CD8-positive, alpha-beta memory T cell (primary cell): Measurements from ENCODE around the gene FBXL22. TPM values are rescaled to one million over a fixed set of nuclear protein-coding genes. Genes with fewer than 3 reads are reported as not detected.

ENCODE experiments used
- CTCF ChIA-PET: fragments of 350-600 bp; sonication (Branson Sonifier 250); formaldehyde crosslinking; loops from one replicate; lab custom pipeline; 2021; ENCODE audit warnings: antibody characterized with exemption; lab: Charles Lee
- POLR2A ChIA-PET: fragments of 350-600 bp; sonication (Branson Sonifier 250); formaldehyde crosslinking; loops from one replicate; lab custom pipeline; 2021; ENCODE audit warnings: antibody characterized with exemption; lab: Charles Lee
- DNase-seq, 5 donors: peaks; one replicate each; pipeline versions ENCODE4 v3.0.0 to v3.0.0-alpha.2; 2020 to 2022; ENCODE audit warnings: mixed read lengths in 1 of 5
- H3K27ac ChIP-seq: one replicate; pipeline ENCODE4 v1.7.0; 2013; ENCODE audit warnings: low read depth, mild to moderate bottlenecking, low read length, moderate library complexity
- H3K27me3 ChIP-seq: 2 replicates; pipeline ENCODE4 v1.7.0; 2013; ENCODE audit warnings: low read length, mild to moderate bottlenecking; ENCODE audit not compliant: insufficient read depth, poor library complexity, severe bottlenecking
- H3K36me3 ChIP-seq: 2 replicates; pipeline ENCODE4 v1.7.0; 2013; ENCODE audit warnings: mild to moderate bottlenecking, low read length, moderate library complexity; ENCODE audit not compliant: insufficient read depth
- H3K4me1 ChIP-seq: 2 replicates; pipeline ENCODE4 v1.7.0; 2013; ENCODE audit warnings: mild to moderate bottlenecking, low read length, moderate library complexity; ENCODE audit not compliant: insufficient read depth
- H3K4me3 ChIP-seq: 2 replicates; pipeline ENCODE4 v1.7.0; 2013; ENCODE audit warnings: mild to moderate bottlenecking, low read length
- H3K9me3 ChIP-seq: 2 replicates; pipeline ENCODE4 v1.7.0; 2013; ENCODE audit warnings: mild to moderate bottlenecking, low read length
- H3K27ac Mint-ChIP-seq, 8 donors: one replicate each; pipeline ENCODE4 v1.8.0; 2020 to 2021; ENCODE audit warnings: mixed read lengths in 8 of 8, mild to moderate bottlenecking in 6 of 8, inconsistent platforms in 3 of 8, moderate library complexity in 3 of 8
- H3K27me3 Mint-ChIP-seq, 2 donors: one replicate each; pipeline ENCODE4 v1.8.0; 2020 to 2021; ENCODE audit warnings: mixed read lengths in 2 of 2, mild to moderate bottlenecking in 1 of 2, moderate library complexity in 1 of 2
- H3K36me3 Mint-ChIP-seq, 3 donors: one replicate each; pipeline ENCODE4 v1.8.0; 2020 to 2021; ENCODE audit warnings: mixed read lengths in 3 of 3, inconsistent platforms in 1 of 3, mild to moderate bottlenecking in 1 of 3
- H3K4me1 Mint-ChIP-seq, 3 donors: one replicate each; pipeline ENCODE4 v1.8.0; 2020 to 2021; ENCODE audit warnings: mixed read lengths in 3 of 3, inconsistent platforms in 1 of 3, mild to moderate bottlenecking in 1 of 3
- H3K4me3 Mint-ChIP-seq, 7 donors: one replicate each; pipeline ENCODE4 v1.8.0; 2020 to 2021; ENCODE audit warnings: mixed read lengths in 7 of 7, mild to moderate bottlenecking in 6 of 7, moderate library complexity in 4 of 7, inconsistent platforms in 2 of 7
- H3K9me3 Mint-ChIP-seq, 5 donors: one replicate each; pipeline ENCODE4 v1.8.0; 2020 to 2022; ENCODE audit warnings: mixed read lengths in 5 of 5, mild to moderate bottlenecking in 3 of 5, moderate library complexity in 2 of 5, inconsistent platforms in 1 of 5
- polyA plus RNA-seq: library from polyadenylated mRNA; unstranded; fragments of 300-500 nt; fragmentation: Illumina TruSeq; gene quantifications from one replicate; pipeline ENCODE4 v1.2.3, GENCODE V29; 2021
- total RNA-seq, 2 experiments: library from RNA; stranded (reverse); gene quantifications; one replicate each; pipeline ENCODE4 v1.2.3, GENCODE V29; 2021

Gene FBXL22
- total and polyA plus RNA-seq, 3 experiments from 2014 or later, result 0.84 to 1.1 (median 0.97) TPM

- POLR2A ChIA-PET, result no interaction called here
- Histone ChIP-seq H3K4me1 (no peaks in the 10 kb centered on the region), H3K27me3 (no peaks in the 10 kb centered on the region), H3K36me3 (peaks cover 66% of the 10 kb centered on the region), H3K27ac (no peak overlapping the region), H3K4me3 (no peak overlapping the region), H3K9me3 (no peaks in the 10 kb centered on the region)
- Mint-ChIP-seq H3K36me3 (peaks cover 11 to 93% (median 42%) of the 10 kb centered on the region in 3 donors), H3K9me3 (no peaks in the 10 kb centered on the region), H3K4me1 (peaks cover 0 to 1% (median 0%) of the 10 kb centered on the region in 3 donors), H3K27me3 (no peaks in the 10 kb centered on the region), H3K4me3 (no peak overlapping the region), H3K27ac (peak overlapping the region in 1 of 8 donors; percentile 1)
- DNase-seq, result no peak
- CTCF ChIA-PET, result interaction anchor here (0.8 to 1.7 kb wide), 3 partner anchors 20 to 164 kb away, joined by 3 to 4 read pairs (median 3); no protein-coding TSS in a partner anchor
Observed at GRCh38 chr15:63630036-63630751, 33.0 kb downstream of the FBXL22 start.

DNA sequence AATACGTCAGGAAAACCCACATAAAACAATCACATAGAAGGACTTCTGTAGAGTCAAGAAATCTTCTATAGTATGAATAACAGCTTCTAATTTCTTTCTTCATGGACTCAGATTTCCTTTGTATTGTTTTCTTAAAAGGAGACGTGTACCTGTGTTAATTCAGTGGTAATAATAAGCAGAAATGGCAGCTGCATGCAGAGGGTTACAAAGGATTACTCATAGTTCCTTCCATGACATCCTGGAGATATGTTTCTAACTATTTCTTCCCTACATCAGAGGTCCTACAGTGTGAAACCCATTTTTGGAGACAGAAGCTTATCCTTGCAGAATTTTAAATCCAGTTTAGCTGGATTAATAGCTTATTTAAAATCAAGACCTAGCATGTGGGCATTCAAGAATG, 36.1 kb downstream of the FBXL22 start:
- Mint-ChIP-seq H3K27me3 (no peaks in the 10 kb centered on the region), H3K9me3 (no peaks in the 10 kb centered on the region), H3K36me3 (peaks cover 8 to 93% (median 41%) of the 10 kb centered on the region in 3 donors), H3K4me3 (no peak overlapping the region), H3K27ac (no peak overlapping the region), H3K4me1 (peaks cover 0 to 1% (median 0%) of the 10 kb centered on the region in 3 donors)
- H3K9me3 ChIP-seq, result no peaks in the 10 kb centered on the region
- no peaks in the 10 kb centered on the region for H3K27me3 ChIP-seq
- H3K36me3 ChIP-seq, result peaks cover 69% of the 10 kb centered on the region
- no peak overlapping the region for H3K4me3 ChIP-seq
- CTCF ChIA-PET, result no interaction called here
- no peak overlapping the region for H3K27ac ChIP-seq
- POLR2A ChIA-PET, result no interaction called here
- DNase-seq, result no peak
- H3K4me1 ChIP-seq, result no peaks in the 10 kb centered on the region

GRCh38 chr15:63634154-63634553, 37.0 kb downstream of the FBXL22 start:
- CTCF ChIA-PET, result interaction anchor here (1.8 kb wide), 1 partner anchor 433 kb away, joined by 3 read pairs; no protein-coding TSS in a partner anchor
- H3K27me3 ChIP-seq, result no peaks in the 10 kb centered on the region

GRCh38 chr15:63636518-63637061, 39.4 kb downstream of the FBXL22 start:
- peaks cover 0 to 94% (median 27%) of the 10 kb centered on the region in 3 donors for H3K36me3 Mint-ChIP-seq
- H3K27me3 Mint-ChIP-seq, result no peaks in the 10 kb centered on the region
- DNase-seq, result no peak
- Histone ChIP-seq H3K4me1 (no peaks in the 10 kb centered on the region), H3K4me3 (no peak overlapping the region), H3K36me3 (peaks cover 83% of the 10 kb centered on the region), H3K27me3 (no peaks in the 10 kb centered on the region), H3K27ac (no peak overlapping the region), H3K9me3 (no peaks in the 10 kb centered on the region)
- ChIA-PET CTCF (no interaction called here), POLR2A (interaction anchor here (0.9 kb wide), 1 partner anchor 10 kb away, joined by 3 read pairs; no protein-coding TSS in a partner anchor)
- H3K4me1 Mint-ChIP-seq, result peaks cover 0 to 1% (median 0%) of the 10 kb centered on the region in 3 donors
- no peaks in the 10 kb centered on the region for H3K9me3 Mint-ChIP-seq
- H3K4me3 Mint-ChIP-seq, result no peak overlapping the region
- H3K27ac Mint-ChIP-seq, result no peak overlapping the region

More at GRCh38 chr15:63634154-63634553, 37.0 kb downstream of the FBXL22 start:
- peaks cover 5 to 93% (median 39%) of the 10 kb centered on the region in 3 donors for H3K36me3 Mint-ChIP-seq
- Histone ChIP-seq H3K4me1 (no peaks in the 10 kb centered on the region), H3K4me3 (no peak overlapping the region), H3K9me3 (no peaks in the 10 kb centered on the region), H3K27ac (no peak overlapping the region), H3K36me3 (peaks cover 73% of the 10 kb centered on the region)
- POLR2A ChIA-PET, result no interaction called here
- H3K9me3 Mint-ChIP-seq, result no peaks in the 10 kb centered on the region
- peak overlapping the region in 3 of 8 donors; percentile 20 to 63 (median 61) for H3K27ac Mint-ChIP-seq
- DNase-seq, result no peak
- H3K27me3 Mint-ChIP-seq, result no peaks in the 10 kb centered on the region
- no peak overlapping the region for H3K4me3 Mint-ChIP-seq
- peaks cover 0 to 1% (median 0%) of the 10 kb centered on the region in 3 donors for H3K4me1 Mint-ChIP-seq

- H3K36me3 ChIP-seq, result peaks cover 70% of the 10 kb centered on the region
Observed at GRCh38 chr15:63638839-63639238, 41.7 kb downstream of the FBXL22 start.

DNA sequence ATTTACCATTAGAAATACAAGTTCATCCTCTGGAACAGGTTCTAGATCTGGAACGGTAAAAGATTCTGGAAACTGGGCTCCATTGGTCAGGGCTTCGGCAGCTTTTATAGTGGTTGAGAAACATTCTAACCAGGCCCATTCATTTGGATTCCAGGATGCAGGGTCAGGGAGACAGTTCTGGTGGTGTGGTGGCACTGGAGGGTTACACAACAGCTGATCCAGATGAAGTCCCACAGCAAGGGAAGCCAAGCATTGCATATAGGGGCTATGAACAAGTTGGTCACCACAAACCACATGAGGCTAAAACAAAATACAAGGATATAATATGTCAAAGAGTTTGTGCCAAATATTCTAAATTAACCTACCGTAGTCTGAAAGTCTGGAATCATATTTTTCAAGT, 43.0 kb downstream of the FBXL22 start:
- DNase-seq, result no peak
- ChIA-PET POLR2A (no interaction called here), CTCF (interaction anchor here (1.5 to 1.7 kb wide), 2 partner anchors 30 to 305 kb away, joined by 3 to 6 read pairs; no protein-coding TSS in a partner anchor)
- no peaks in the 10 kb centered on the region for H3K4me1 Mint-ChIP-seq
- Histone ChIP-seq H3K4me1 (no peaks in the 10 kb centered on the region), H3K36me3 (peaks cover 66% of the 10 kb centered on the region), H3K27me3 (no peaks in the 10 kb centered on the region), H3K4me3 (no peak overlapping the region), H3K27ac (no peak overlapping the region), H3K9me3 (no peaks in the 10 kb centered on the region)
- H3K4me3 Mint-ChIP-seq, result no peak overlapping the region
- peak overlapping the region in 1 of 8 donors; percentile 21 for H3K27ac Mint-ChIP-seq
- no peaks in the 10 kb centered on the region for H3K27me3 Mint-ChIP-seq
- H3K9me3 Mint-ChIP-seq, result no peaks in the 10 kb centered on the region
- H3K36me3 Mint-ChIP-seq, result peaks cover 5 to 92% (median 20%) of the 10 kb centered on the region in 3 donors

More at GRCh38 chr15:63638839-63639238, 41.7 kb downstream of the FBXL22 start:
- Histone ChIP-seq H3K27me3 (no peaks in the 10 kb centered on the region), H3K27ac (no peak overlapping the region), H3K4me1 (no peaks in the 10 kb centered on the region), H3K4me3 (no peak overlapping the region), H3K9me3 (no peaks in the 10 kb centered on the region)
- Mint-ChIP-seq H3K36me3 (peaks cover 1 to 90% (median 19%) of the 10 kb centered on the region in 3 donors), H3K4me1 (no peaks in the 10 kb centered on the region), H3K27me3 (no peaks in the 10 kb centered on the region), H3K27ac (peak overlapping the region in 3 of 8 donors; percentile 29 to 93 (median 50)), H3K4me3 (no peak overlapping the region), H3K9me3 (no peaks in the 10 kb centered on the region)
- no peak for DNase-seq
- POLR2A ChIA-PET, result no interaction called here
- CTCF ChIA-PET, result interaction anchor here (0.5 kb wide), 1 partner anchor 1193 kb away, joined by 3 read pairs; no protein-coding TSS in a partner anchor
